Astrocyte (in vitro differentiated cells and primary cell): ENCODE measurements around the gene SLC9A1.

ENCODE experiments used
- CTCF ChIP-seq: IDR thresholded peaks from 2 replicates; pipeline ENCODE4 v1.5.1; 2011; ENCODE audit warnings: low read depth, mild to moderate bottlenecking, inconsistent platforms, low read length, moderate library complexity; ENCODE audit not compliant: insufficient read depth
- EZH2 ChIP-seq: IDR thresholded peaks from 2 replicates; pipeline ENCODE4 v1.6.1; 2012; ENCODE audit warnings: mild to moderate bottlenecking, low read length, inconsistent platforms; ENCODE audit not compliant: insufficient read depth

GRCh38 chr1:27147842-27148518, 6.9 kb downstream of the SLC9A1 start:
- no peak for TF ChIP-seq CTCF
- no peak for TF ChIP-seq EZH2
